IMR-90 (cell line): ENCODE results near the gene BCL2. TPM values are rescaled to one million over a fixed set of nuclear protein-coding genes. Genes with fewer than 3 reads are reported as not detected.

Experiments
- ATAC-seq: fragments of 200-7000 bp; cut with Tn5 transposase; 2 replicates; pipeline ENCODE4 v1.9.1; 2020; ENCODE audit warnings: low read depth, mild to moderate bottlenecking, moderate library complexity
- BruUV-seq: library from RNA; stranded (reverse); fragments of 400-500 nt; replicated peaks from 2 replicates; lab custom pipeline; 2021; lab: Mats Ljungman, UMichigan
- CTCF ChIA-PET: fragments of 300-600 bp; formaldehyde crosslinking; extraction: SDS; loops from one replicate; lab custom pipeline; 2021; ENCODE audit warnings: antibody characterized with exemption; lab: Yijun Ruan, JAX
- POLR2A ChIA-PET: fragments of 300-600 bp; sonication (Branson Sonifier 250); formaldehyde crosslinking; loops from one replicate; lab custom pipeline; 2022; ENCODE audit warnings: antibody characterized with exemption; ENCODE audit not compliant: unreplicated experiment; lab: Charles Lee
- DNase-seq: peaks from one replicate; pipeline ENCODE4 v3.0.0; 2013
- H2AFZ ChIP-seq: replicated peaks from 2 replicates; pipeline ENCODE3; 2013; ENCODE audit warnings: low read length, mild to moderate bottlenecking; ENCODE audit not compliant: poor library complexity
- H2AK5ac ChIP-seq: 2 replicates; pipeline ENCODE4 v1.6.1; 2013; ENCODE audit warnings: low read depth, low read length, inconsistent platforms
- H2AK9ac ChIP-seq: replicated peaks from 2 replicates; pipeline ENCODE3; 2013; ENCODE audit warnings: mild to moderate bottlenecking, low read depth, low read length, moderate library complexity; ENCODE audit not compliant: poor library complexity
- H2BK120ac ChIP-seq: 2 replicates; pipeline ENCODE4 v1.6.1; 2013; ENCODE audit warnings: low read depth, low read length, inconsistent platforms
- H2BK15ac ChIP-seq: 3 replicates; pipeline ENCODE4 v1.6.1; 2013; ENCODE audit warnings: low read depth, low read length, inconsistent platforms
- H2BK20ac ChIP-seq: 2 replicates; pipeline ENCODE4 v1.6.1; 2013; ENCODE audit warnings: low read depth, mild to moderate bottlenecking, inconsistent platforms, low read length, moderate library complexity
- H2BK5ac ChIP-seq: 2 replicates; pipeline ENCODE4 v1.6.1; 2013; ENCODE audit warnings: mild to moderate bottlenecking, low read depth, low read length, inconsistent platforms; ENCODE audit not compliant: poor library complexity, severe bottlenecking
- H3K14ac ChIP-seq: replicated peaks from 2 replicates; pipeline ENCODE4 v1.6.1; 2013; ENCODE audit warnings: low read depth, low read length, inconsistent platforms
- H3K18ac ChIP-seq: 2 replicates; pipeline ENCODE4 v1.6.1; 2013; ENCODE audit warnings: low read depth, low read length, control low read depth
- H3K23ac ChIP-seq: 2 replicates; pipeline ENCODE4 v1.6.1; 2013; ENCODE audit warnings: low read depth, low read length, inconsistent platforms
- H3K27ac ChIP-seq: 2 replicates; pipeline ENCODE4 v1.5.1; 2013; ENCODE audit warnings: mild to moderate bottlenecking, control low read depth, low read length; ENCODE audit not compliant: insufficient read depth
- H3K27me3 ChIP-seq: 2 replicates; pipeline ENCODE4 v1.6.1; 2013; ENCODE audit warnings: low read length; ENCODE audit not compliant: control insufficient read depth, insufficient read depth
- H3K36me3 ChIP-seq: 2 replicates; pipeline ENCODE4 v1.6.1; 2013; ENCODE audit warnings: low read length, mixed read lengths; ENCODE audit not compliant: control insufficient read depth, insufficient read depth
- H3K4ac ChIP-seq: 2 replicates; pipeline ENCODE4 v1.6.1; 2013; ENCODE audit warnings: low read depth, low read length, inconsistent platforms
- H3K4me1 ChIP-seq: 2 replicates; pipeline ENCODE4 v1.6.1; 2013; ENCODE audit warnings: low read length, mixed read lengths; ENCODE audit not compliant: control insufficient read depth, insufficient read depth
- H3K4me2 ChIP-seq: 2 replicates; pipeline ENCODE4 v1.6.1; 2013; ENCODE audit warnings: low read depth, mild to moderate bottlenecking, control low read depth, low read length, moderate library complexity
- H3K4me3 ChIP-seq: 2 replicates; pipeline ENCODE4 v1.5.1; 2013; ENCODE audit warnings: low read depth, mild to moderate bottlenecking, control low read depth, low read length, moderate library complexity; ENCODE audit not compliant: insufficient read depth
- H3K56ac ChIP-seq: 2 replicates; pipeline ENCODE4 v1.6.1; 2013; ENCODE audit warnings: low read length, inconsistent platforms; ENCODE audit not compliant: insufficient read depth; ENCODE audit errors: extremely low read depth
- H3K79me1 ChIP-seq, 2 experiments: 2 replicates each; pipeline ENCODE4 v1.6.1; 2013; ENCODE audit warnings: low read length in 2 of 2, inconsistent platforms in 1 of 2, low read depth in 1 of 2
- H3K9ac ChIP-seq: 2 replicates; pipeline ENCODE4 v1.6.1; 2013; ENCODE audit warnings: low read depth, low read length, control low read depth
- H3K9me1 ChIP-seq: 2 replicates; pipeline ENCODE4 v1.6.1; 2013; ENCODE audit warnings: low read length, inconsistent platforms; ENCODE audit not compliant: insufficient read depth
- H3K9me3 ChIP-seq: 2 replicates; pipeline ENCODE4 v1.6.1; 2013; ENCODE audit warnings: low read length; ENCODE audit not compliant: control insufficient read depth, insufficient read depth
- H4K20me1 ChIP-seq: 2 replicates; pipeline ENCODE4 v1.6.1; 2013; ENCODE audit warnings: low read length, inconsistent platforms; ENCODE audit not compliant: insufficient read depth
- H4K5ac ChIP-seq: 2 replicates; pipeline ENCODE4 v1.6.1; 2013; ENCODE audit warnings: mild to moderate bottlenecking, low read depth, low read length, control low read depth
- H4K8ac ChIP-seq, 2 experiments: 2 replicates each; pipeline ENCODE4 v1.6.1; 2013; ENCODE audit warnings: low read depth in 2 of 2, low read length in 2 of 2, control low read depth in 1 of 2, inconsistent platforms in 1 of 2
- H4K91ac ChIP-seq: 2 replicates; pipeline ENCODE4 v1.6.1; 2013; ENCODE audit warnings: low read depth, low read length, inconsistent platforms; ENCODE audit not compliant: insufficient read depth
- BHLHE40 ChIP-seq: fragments of 150-350 bp; IDR thresholded peaks from 2 replicates; pipeline ENCODE4 v1.6.1; 2016; ENCODE audit warnings: mild to moderate bottlenecking, low read depth, low read length
- CEBPB ChIP-seq: IDR thresholded peaks from 2 replicates; pipeline ENCODE4 v1.6.1; 2012; ENCODE audit warnings: low read depth, low read length, improper control_type of control experiment
- CHD1 ChIP-seq: IDR thresholded peaks from 2 replicates; pipeline ENCODE4 v1.6.1; 2012; ENCODE audit warnings: low read depth, low read length, improper control_type of control experiment
- FOS ChIP-seq: fragments of 150-350 bp; IDR thresholded peaks from 2 replicates; pipeline ENCODE4 v1.6.1; 2016; ENCODE audit warnings: low read depth, low read length
- MAFK ChIP-seq: IDR thresholded peaks from 2 replicates; pipeline ENCODE4 v1.6.1; 2012; ENCODE audit warnings: low read depth, low read length, improper control_type of control experiment
- MAZ ChIP-seq: IDR thresholded peaks from 2 replicates; pipeline ENCODE4 v1.6.1; 2012; ENCODE audit warnings: low read depth, mild to moderate bottlenecking, low read length, improper control_type of control experiment, moderate library complexity, borderline replicate concordance
- MXI1 ChIP-seq: IDR thresholded peaks from 2 replicates; pipeline ENCODE4 v1.6.1; 2012; ENCODE audit warnings: low read depth, mild to moderate bottlenecking, low read length, moderate library complexity, borderline replicate concordance
- NFE2L2 ChIP-seq: fragments of 150-350 bp; IDR thresholded peaks from 2 replicates; pipeline ENCODE4 v1.6.1; 2016; ENCODE audit warnings: low read depth, mild to moderate bottlenecking, low read length
- POLR2A ChIP-seq: IDR thresholded peaks from 2 replicates; pipeline ENCODE4 v1.6.1; 2012; ENCODE audit warnings: mild to moderate bottlenecking, low read depth, low read length
- RAD21 ChIP-seq: IDR thresholded peaks from 2 replicates; pipeline ENCODE4 v1.6.1; 2012; ENCODE audit warnings: low read length, improper control_type of control experiment
- RCOR1 ChIP-seq: IDR thresholded peaks from 2 replicates; pipeline ENCODE4 v1.6.1; 2012; ENCODE audit warnings: mild to moderate bottlenecking, low read length, improper control_type of control experiment; ENCODE audit not compliant: insufficient replicate concordance
- RFX5 ChIP-seq: IDR thresholded peaks from 2 replicates; pipeline ENCODE4 v1.8.0; 2012; ENCODE audit warnings: low read depth, mild to moderate bottlenecking, low read length, moderate library complexity
- SMC3 ChIP-seq: fragments of 150-350 bp; IDR thresholded peaks from 2 replicates; pipeline ENCODE4 v1.6.1; 2016; ENCODE audit warnings: low read depth, mild to moderate bottlenecking, antibody characterized with exemption, low read length, moderate library complexity
- WGBS, 2 experiments: methylation state at CpG; one replicate each; pipeline versions ENCODE4 v1.1.5 to v1.1.7; 2013; ENCODE audit warnings: missing lambda C conversion rate in 2 of 2; ENCODE audit not compliant: insufficient read length in 1 of 2; ENCODE audit errors: extremely low coverage in 2 of 2; 5-methylcytosine and 5-hydroxymethylcytosine counted together
- dilution Hi-C: fragments of 300-500 bp; cut with HindIII; formaldehyde crosslinking; loops from one replicate; pipeline ENCODE4 v1.14.3; 2018; ENCODE audit warnings: low sequenced_read_pairs; ENCODE audit not compliant: unreplicated experiment
- in situ Hi-C: fragments of 300-500 bp; cut with MboI; formaldehyde crosslinking; loops from 3 replicates; pipeline ENCODE4 v1.14.3; 2019; ENCODE audit warnings: low sequenced_read_pairs, inconsistent platforms, mixed read lengths
- intact Hi-C: fragments of 100-400 bp; cut with micrococcal nuclease; formaldehyde crosslinking; loops from 2 replicates; pipeline ENCODE4 v1.10.0; 2022
- polyA plus RNA-seq, 3 experiments: library from polyadenylated mRNA; depleted of rRNA; stranded (reverse); fragments of >200 nt; gene quantifications; 2 replicates each; pipeline ENCODE4 v1.2.3, GENCODE V29; 2012; ENCODE audit warnings: low replicate concordance in 1 of 3
- total RNA-seq: library from RNA; depleted of rRNA; stranded (reverse); fragments of >200 nt; gene quantifications from 2 replicates; pipeline ENCODE4 v1.2.3, GENCODE V29; 2012
- TF ChIP-seq, protein P1 (sequence below): fragments of 150-350 bp; IDR thresholded peaks from 2 replicates; pipeline ENCODE4 v1.6.1; 2016; ENCODE audit warnings: low read depth, mild to moderate bottlenecking, low read length, moderate library complexity, borderline replicate concordance
- TF ChIP-seq, protein P2 (sequence below): fragments of 150-350 bp; IDR thresholded peaks from 2 replicates; pipeline ENCODE4 v1.6.1; 2017; ENCODE audit warnings: mild to moderate bottlenecking, antibody characterized with exemption, low read length, low read depth
- TF ChIP-seq, protein P3 (sequence below): conservative IDR thresholded peaks from 2 replicates; pipeline ENCODE4 v1.5.1; 2012; ENCODE audit warnings: mild to moderate bottlenecking, low read depth, low read length, improper control_type of control experiment

BCL2 gene
- total and polyA plus RNA-seq, 2 of the 4 experiments (the other 2 are of a cell fraction), result 0.24 to 0.54 TPM

DNA sequence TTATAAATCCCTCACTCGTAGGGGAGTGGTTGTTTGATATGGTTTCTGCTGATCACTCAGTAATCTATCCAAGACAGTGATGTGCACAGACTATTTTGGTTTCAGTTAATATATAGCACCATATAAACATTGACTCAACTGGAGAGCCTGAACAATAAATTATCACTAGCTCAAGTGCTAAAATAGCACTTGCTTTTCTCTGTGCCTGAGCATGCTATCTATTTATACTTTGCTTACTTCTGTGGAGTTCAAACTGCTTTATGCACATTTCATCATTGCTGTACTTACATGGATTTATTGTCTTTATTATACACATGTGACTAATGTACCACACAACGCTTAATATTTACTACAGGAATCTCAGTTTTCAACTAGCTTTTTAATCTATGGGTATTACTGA, 133.6 kb downstream of the BCL2 start:
- no peak overlapping the region for H3K56ac ChIP-seq
- peaks cover 27% of the 10 kb centered on the region for H3K27me3 ChIP-seq
- ChIA-PET CTCF (interaction anchor here (1.3 kb wide), 1 partner anchor 37 kb away, joined by 3 read pairs; no protein-coding TSS in a partner anchor), POLR2A (no interaction called here)
- H3K27ac ChIP-seq, result no peak overlapping the region
- H3K14ac ChIP-seq, result no peak overlapping the region
- H2BK20ac ChIP-seq, result no peak overlapping the region
- no TSS peak for BruUV-seq
- no peak overlapping the region for H2AK5ac ChIP-seq
- no peak overlapping the region for H3K4me2 ChIP-seq
- no peak overlapping the region for H3K9ac ChIP-seq
- ATAC-seq (0 out of 2 replicates have a peak, but pooled peaks have one; percentile 27), DNase-seq (peak; percentile 8)
- H4K91ac ChIP-seq, result no peak overlapping the region
- no peaks in the 10 kb centered on the region; the same call in 1 of the 2 replicates for H3K4me1 ChIP-seq
- no peaks in the 10 kb centered on the region for H3K79me1 ChIP-seq
- no peaks in the 10 kb centered on the region for H4K20me1 ChIP-seq
- no peak overlapping the region for H3K4me3 ChIP-seq
- H3K9me1 ChIP-seq, result no peaks in the 10 kb centered on the region; the same call in 1 of the 2 replicates
- no peak overlapping the region for H2AK9ac ChIP-seq
- dilution Hi-C loops (no loop called here), in situ Hi-C loops (no loop called here), intact Hi-C loops (no loop called here)
- H2AFZ ChIP-seq, result no peak overlapping the region
- no peaks in the 10 kb centered on the region for H3K9me3 ChIP-seq
- H2BK120ac ChIP-seq, result no peak overlapping the region
- H2BK15ac ChIP-seq, result no peak overlapping the region
- H3K36me3 ChIP-seq, result no peaks in the 10 kb centered on the region
- H3K18ac ChIP-seq, result no peak overlapping the region
- no peak overlapping the region for H3K23ac ChIP-seq
- H4K5ac ChIP-seq, result no peak overlapping the region
- TF ChIP-seq, protein P1, sequence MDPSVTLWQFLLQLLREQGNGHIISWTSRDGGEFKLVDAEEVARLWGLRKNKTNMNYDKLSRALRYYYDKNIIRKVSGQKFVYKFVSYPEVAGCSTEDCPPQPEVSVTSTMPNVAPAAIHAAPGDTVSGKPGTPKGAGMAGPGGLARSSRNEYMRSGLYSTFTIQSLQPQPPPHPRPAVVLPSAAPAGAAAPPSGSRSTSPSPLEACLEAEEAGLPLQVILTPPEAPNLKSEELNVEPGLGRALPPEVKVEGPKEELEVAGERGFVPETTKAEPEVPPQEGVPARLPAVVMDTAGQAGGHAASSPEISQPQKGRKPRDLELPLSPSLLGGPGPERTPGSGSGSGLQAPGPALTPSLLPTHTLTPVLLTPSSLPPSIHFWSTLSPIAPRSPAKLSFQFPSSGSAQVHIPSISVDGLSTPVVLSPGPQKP, result no peak
- TF ChIP-seq POLR2A (no peak), CHD1 (no peak), RCOR1 (no peak), RAD21 (no peak), FOS (no peak), MAZ (no peak), RFX5 (no peak), MAFK (no peak), CEBPB (no peak), SMC3 (no peak), MXI1 (no peak), BHLHE40 (no peak), NFE2L2 (no peak)
- TF ChIP-seq, protein P2, sequence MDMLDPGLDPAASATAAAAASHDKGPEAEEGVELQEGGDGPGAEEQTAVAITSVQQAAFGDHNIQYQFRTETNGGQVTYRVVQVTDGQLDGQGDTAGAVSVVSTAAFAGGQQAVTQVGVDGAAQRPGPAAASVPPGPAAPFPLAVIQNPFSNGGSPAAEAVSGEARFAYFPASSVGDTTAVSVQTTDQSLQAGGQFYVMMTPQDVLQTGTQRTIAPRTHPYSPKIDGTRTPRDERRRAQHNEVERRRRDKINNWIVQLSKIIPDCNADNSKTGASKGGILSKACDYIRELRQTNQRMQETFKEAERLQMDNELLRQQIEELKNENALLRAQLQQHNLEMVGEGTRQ, result no peak
- TF ChIP-seq, protein P3, sequence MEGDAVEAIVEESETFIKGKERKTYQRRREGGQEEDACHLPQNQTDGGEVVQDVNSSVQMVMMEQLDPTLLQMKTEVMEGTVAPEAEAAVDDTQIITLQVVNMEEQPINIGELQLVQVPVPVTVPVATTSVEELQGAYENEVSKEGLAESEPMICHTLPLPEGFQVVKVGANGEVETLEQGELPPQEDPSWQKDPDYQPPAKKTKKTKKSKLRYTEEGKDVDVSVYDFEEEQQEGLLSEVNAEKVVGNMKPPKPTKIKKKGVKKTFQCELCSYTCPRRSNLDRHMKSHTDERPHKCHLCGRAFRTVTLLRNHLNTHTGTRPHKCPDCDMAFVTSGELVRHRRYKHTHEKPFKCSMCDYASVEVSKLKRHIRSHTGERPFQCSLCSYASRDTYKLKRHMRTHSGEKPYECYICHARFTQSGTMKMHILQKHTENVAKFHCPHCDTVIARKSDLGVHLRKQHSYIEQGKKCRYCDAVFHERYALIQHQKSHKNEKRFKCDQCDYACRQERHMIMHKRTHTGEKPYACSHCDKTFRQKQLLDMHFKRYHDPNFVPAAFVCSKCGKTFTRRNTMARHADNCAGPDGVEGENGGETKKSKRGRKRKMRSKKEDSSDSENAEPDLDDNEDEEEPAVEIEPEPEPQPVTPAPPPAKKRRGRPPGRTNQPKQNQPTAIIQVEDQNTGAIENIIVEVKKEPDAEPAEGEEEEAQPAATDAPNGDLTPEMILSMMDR, result no peak
- no peak overlapping the region for H2BK5ac ChIP-seq
- whole genome bisulfite sequencing, 2 experiments, result no CpG with 5 or more reads among the region's 2 CpGs
- H3K4ac ChIP-seq, result no peak overlapping the region
- H4K8ac ChIP-seq, result no peak overlapping the region
